MM.1S (cell line): ENCODE results near the gene ZNF135.

ENCODE experiments used
- CTCF ChIP-seq: fragments of 300-600 bp; sonication (generic); IDR thresholded peaks from 2 replicates; pipeline ENCODE4 v1.5.1; 2016; ENCODE audit warnings: antibody characterized with exemption, low read length, mixed read lengths
- EZH2phosphoT487 ChIP-seq: fragments of 300-600 bp; sonication (generic); IDR thresholded peaks from 2 replicates; pipeline ENCODE4 v1.6.1; 2018; ENCODE audit warnings: antibody characterized with exemption, low read length

GRCh38 chr19:58044391-58044790 is 14.7 kb upstream of the ZNF135 start:
- TF ChIP-seq EZH2phosphoT487 (no peak), CTCF (no peak)
